ENCODE data around the gene MYBBP1A.

Gene MYBBP1A

GRCh38 chr17:4547118-4547906, 7.9 kb downstream of the MYBBP1A start:
- DNase-seq: no peak

GRCh38 chr17:4545217-4545951, 9.8 kb downstream of the MYBBP1A start:
- DNase-seq: no peak

DNA sequence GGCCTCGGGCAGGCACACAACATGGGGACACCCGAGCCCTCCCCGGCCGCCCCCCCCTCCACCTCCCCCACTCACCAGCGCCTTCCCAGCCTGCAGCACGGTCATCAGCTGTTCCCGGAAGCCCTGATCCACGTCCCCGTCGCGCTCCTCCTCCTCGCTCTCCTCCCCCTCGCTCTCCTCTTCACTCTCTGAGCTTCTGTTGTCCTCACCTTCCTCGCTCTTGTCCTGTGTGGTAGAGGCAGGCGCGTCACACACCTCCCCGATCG, 10.3 kb downstream of the MYBBP1A start:
- no peak for DNase-seq

- DNase-seq: no peak
Measured at GRCh38 chr17:4544135-4544950, 10.8 kb downstream of the MYBBP1A start.

GRCh38 chr17:4543557-4544026, 11.6 kb downstream of the MYBBP1A start:
- no peak for DNase-seq

DNA sequence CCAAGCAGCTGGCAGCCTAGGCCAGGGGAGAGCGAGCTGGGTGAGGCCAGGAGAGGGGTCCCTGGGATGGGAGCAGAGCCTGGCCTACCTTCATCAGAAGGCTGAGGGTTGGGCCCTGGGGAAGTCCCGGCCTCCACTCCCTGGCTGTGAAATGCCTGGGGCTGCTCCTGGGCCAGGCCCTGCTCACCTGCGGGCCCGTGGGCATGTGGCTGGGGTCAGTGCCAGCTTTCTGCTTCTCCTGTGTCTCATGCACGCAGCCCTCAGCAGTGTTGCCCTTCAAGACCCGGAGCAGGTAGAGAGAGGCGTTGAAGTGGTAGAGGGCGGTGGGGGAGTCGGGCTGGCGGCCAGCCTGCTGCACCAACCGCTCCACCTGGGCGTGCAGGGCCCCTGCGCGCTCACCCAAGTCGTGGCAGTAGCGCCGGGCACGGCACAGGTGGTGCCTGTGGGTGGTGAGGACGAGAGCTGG, 12.4 kb downstream of the MYBBP1A start:
- DNase-seq: no peak

GRCh38 chr17:4542003-4542725, 13.0 kb downstream of the MYBBP1A start:
- DNase-seq: no peak

DNA sequence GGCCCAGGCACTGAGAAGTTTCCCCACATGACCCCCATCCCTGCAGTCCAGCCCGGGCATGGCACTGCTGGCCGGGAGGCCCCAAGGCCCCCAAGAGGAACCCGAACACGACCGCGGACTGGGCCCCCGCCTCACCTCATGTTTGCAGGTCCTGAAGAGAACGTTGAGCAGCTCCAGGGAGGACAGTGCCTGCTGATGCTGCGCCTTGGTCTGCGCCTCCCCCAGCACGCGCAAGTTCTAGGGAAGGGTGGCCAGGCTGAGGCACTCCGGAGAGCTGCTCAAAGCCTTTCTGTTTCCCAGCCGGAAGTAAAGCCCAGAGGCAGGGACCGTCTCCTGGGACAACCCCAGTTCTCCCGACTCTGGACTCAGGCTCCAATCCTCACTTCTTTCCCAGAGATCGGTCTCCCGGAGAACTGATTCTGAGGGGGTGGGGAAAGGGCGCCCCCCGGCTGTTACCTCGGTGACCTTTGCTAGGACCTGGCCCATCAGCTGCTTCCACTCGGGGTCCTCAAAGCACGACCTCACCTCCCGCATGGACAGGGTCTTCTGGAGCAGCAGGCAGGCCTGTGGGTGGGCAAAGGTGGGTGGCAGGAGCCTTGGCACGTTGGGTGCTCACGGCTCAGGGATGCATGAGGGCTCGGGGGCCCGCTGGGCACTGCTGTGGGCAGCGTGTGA, 13.7 kb downstream of the MYBBP1A start:
- DNase-seq: no peak

- no peak for DNase-seq
Measured at GRCh38 chr17:4540687-4541327, 14.4 kb downstream of the MYBBP1A start.

- no peak for DNase-seq
Measured at GRCh38 chr17:4540224-4540651, 14.9 kb downstream of the MYBBP1A start.

DNA sequence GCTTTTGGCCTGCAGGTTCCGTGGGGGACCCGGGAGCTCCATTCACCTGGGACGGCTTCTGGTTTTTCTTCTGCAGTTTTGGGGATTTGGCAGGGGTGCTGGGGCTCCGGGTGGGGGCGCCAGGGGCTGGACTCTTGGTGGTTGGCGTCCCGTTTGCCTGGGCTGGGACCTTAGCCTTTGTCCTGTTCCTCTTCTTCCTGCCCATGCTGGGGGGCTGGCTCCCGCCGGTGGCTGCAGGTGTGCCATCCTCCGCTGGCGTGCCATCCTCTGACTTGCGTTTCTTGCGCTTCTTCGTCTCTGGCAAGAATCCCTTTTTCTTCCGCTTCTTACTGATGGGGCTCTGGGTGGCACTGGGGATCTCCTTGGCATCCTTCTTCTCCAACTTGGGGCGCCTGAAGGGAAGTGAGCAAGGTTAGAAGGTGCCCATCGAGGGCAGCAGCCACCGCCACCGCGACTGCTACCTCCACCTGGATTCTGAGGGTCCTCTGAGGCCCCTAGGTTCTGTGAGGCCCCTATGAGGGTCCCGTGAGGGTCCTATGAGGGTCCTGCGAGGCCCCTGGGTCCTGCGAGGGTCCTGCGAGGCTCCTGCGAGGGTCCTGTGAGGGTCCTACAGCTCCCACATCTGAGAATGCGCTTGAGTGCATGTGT, 15.5 kb downstream of the MYBBP1A start:
- no peak for DNase-seq

- DNase-seq: no peak
Measured at GRCh38 chr17:4539025-4539424, 16.2 kb downstream of the MYBBP1A start.

- DNase-seq: no peak
Measured at GRCh38 chr17:4538236-4539002, 16.8 kb downstream of the MYBBP1A start.

- DNase-seq: no peak
Measured at GRCh38 chr17:4537451-4538235, 17.5 kb downstream of the MYBBP1A start.

DNA sequence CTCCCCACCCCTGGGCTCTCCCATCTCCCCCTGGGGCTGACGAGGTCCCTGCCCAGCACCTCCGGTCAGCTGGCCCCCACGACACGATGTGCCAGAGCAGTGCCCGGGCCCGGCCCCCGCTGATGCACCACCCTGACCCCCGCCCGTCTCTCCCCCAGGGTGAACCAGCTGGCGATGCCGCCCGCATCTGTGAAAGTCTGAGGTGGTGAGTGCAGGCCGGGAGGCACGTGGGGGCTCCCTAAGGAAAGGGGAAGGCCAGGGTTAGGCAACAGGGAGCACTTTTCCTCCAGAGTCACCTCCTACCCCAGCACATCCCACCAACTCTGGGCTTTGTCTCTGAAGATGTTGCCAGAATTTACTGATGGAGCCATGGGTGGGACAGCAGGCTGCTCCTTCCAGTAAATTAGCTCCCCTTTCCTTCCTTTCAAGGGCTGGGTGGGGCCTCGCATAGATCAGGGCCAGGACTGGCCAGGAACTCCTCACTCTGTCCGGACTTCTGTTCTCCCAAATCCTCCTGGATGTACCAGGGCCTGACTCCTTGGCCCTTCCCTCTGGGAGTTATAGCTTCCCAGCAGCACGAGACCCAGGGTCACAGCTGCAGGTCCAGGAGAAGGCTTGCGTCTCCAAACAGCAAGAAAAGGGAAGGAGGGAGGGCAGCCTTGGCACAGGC, 18.3 kb downstream of the MYBBP1A start:
- no peak for DNase-seq

GRCh38 chr17:4536259-4536741, 18.9 kb downstream of the MYBBP1A start:
- no peak for DNase-seq

DNA sequence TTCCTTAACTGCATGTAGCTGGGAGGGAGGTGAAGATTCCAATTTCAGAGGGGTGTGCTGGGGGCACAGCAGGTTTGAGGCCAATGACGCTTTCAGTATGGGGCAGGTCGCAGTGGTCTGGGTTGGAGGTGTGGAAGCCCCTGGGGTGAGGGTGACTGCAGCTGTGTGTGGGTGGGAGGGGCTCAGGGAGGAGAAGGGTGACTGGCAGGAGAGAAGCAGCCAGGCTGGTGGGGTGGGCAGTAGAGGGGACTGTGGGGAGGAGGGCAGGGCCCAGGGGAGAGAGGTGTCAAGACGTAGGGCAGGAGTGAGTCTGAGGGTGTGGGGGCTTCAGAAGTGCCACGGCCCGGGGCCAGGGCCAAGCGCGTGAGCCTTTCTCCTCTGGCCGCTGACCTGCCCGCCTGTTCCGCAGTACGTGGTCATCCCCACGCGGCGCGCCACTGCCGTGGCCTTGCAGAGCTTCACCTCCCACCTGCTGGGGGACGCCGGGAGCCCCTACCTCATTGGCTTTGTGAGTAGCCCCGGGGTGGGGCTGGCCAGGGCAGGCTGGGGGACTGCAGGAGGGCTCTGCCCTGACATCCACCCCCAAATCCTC, 19.4 kb downstream of the MYBBP1A start:
- no peak for DNase-seq

- no peak for DNase-seq
Measured at GRCh38 chr17:4534928-4535666, 20.1 kb downstream of the MYBBP1A start.

Data from stimulated activated naive CD4-positive, alpha-beta T cell treated with Interleukin-2 at 50 U/mL for 16 hours (primary cell).